MM.1S (cell line): ENCODE measurements around the gene SNX5.

Source experiments
- DNase-seq: peaks from one replicate; pipeline ENCODE4 v3.0.0-alpha.2; 2015
- H2AFZ ChIP-seq: fragments of 300-600 bp; sonication (generic); 2 replicates; pipeline ENCODE4 v1.6.0; 2016; ENCODE audit warnings: antibody characterized with exemption, low read length
- H3F3A ChIP-seq: fragments of 300-600 bp; sonication (generic); 2 replicates; pipeline ENCODE4 v1.6.1; 2016; ENCODE audit warnings: mild to moderate bottlenecking, antibody characterized with exemption, low read length, moderate library complexity, mixed read lengths; ENCODE audit not compliant: insufficient read depth
- H3K27ac ChIP-seq: fragments of 300-600 bp; sonication (generic); 2 replicates; pipeline ENCODE4 v1.5.1; 2016; ENCODE audit warnings: mild to moderate bottlenecking, low read length
- H3K27me3 ChIP-seq: fragments of 300-600 bp; sonication (generic); replicated peaks from 2 replicates; pipeline ENCODE4 v1.6.0; 2016; ENCODE audit warnings: low read length; ENCODE audit not compliant: insufficient read depth
- H3K36me3 ChIP-seq: fragments of 300-600 bp; sonication (generic); replicated peaks from 2 replicates; pipeline ENCODE4 v1.6.1; 2016; ENCODE audit warnings: mild to moderate bottlenecking, low read length, mixed read lengths; ENCODE audit not compliant: insufficient read depth
- H3K4me1 ChIP-seq: fragments of 300-600 bp; sonication (generic); 2 replicates; pipeline ENCODE4 v1.6.1; 2016; ENCODE audit warnings: low read length, mixed read lengths
- H3K4me2 ChIP-seq: fragments of 300-600 bp; sonication (generic); 2 replicates; pipeline ENCODE4 v1.6.0; 2016; ENCODE audit warnings: low read depth, low read length
- H3K4me3 ChIP-seq: fragments of 300-600 bp; sonication (generic); 2 replicates; pipeline ENCODE4 v1.5.1; 2016; ENCODE audit warnings: low read length, mixed read lengths
- H3K79me2 ChIP-seq: fragments of 300-600 bp; sonication (generic); 2 replicates; pipeline ENCODE4 v1.6.1; 2016; ENCODE audit warnings: mixed run types, low read length, mixed read lengths
- H3K9ac ChIP-seq: fragments of 300-600 bp; sonication (generic); 2 replicates; pipeline ENCODE4 v1.6.1; 2016; ENCODE audit warnings: low read length, mixed read lengths
- H3K9me2 ChIP-seq: fragments of 300-600 bp; sonication (generic); replicated peaks from 2 replicates; pipeline ENCODE4 v1.6.1; 2016; ENCODE audit warnings: mild to moderate bottlenecking, low read length, mixed read lengths; ENCODE audit not compliant: insufficient read depth
- H3K9me3 ChIP-seq: fragments of 300-600 bp; sonication (generic); replicated peaks from 2 replicates; pipeline ENCODE4 v1.6.1; 2016; ENCODE audit warnings: mild to moderate bottlenecking, low read length, mixed read lengths; ENCODE audit not compliant: insufficient read depth
- H4K20me1 ChIP-seq: fragments of 300-600 bp; sonication (generic); 2 replicates; pipeline ENCODE4 v1.6.1; 2016; ENCODE audit warnings: mild to moderate bottlenecking, low read length, moderate library complexity, mixed read lengths; ENCODE audit not compliant: insufficient read depth
- CTCF ChIP-seq: fragments of 300-600 bp; sonication (generic); IDR thresholded peaks from 2 replicates; pipeline ENCODE4 v1.5.1; 2016; ENCODE audit warnings: antibody characterized with exemption, low read length, mixed read lengths
- EZH2 ChIP-seq: fragments of 300-600 bp; sonication (generic); optimal IDR thresholded peaks from 2 replicates; pipeline ENCODE3; 2017; ENCODE audit warnings: low read depth, mild to moderate bottlenecking, antibody characterized with exemption, low read length, mixed read lengths
- EZH2phosphoT487 ChIP-seq: fragments of 300-600 bp; sonication (generic); IDR thresholded peaks from 2 replicates; pipeline ENCODE4 v1.6.1; 2018; ENCODE audit warnings: antibody characterized with exemption, low read length

SNX5 gene

GRCh38 chr20:17940224-17940971 is 28.2 kb downstream of the SNX5 start:
- H3K27me3 ChIP-seq, result no peaks in the 10 kb centered on the region
- no peak for DNase-seq
- peaks cover 55% of the 10 kb centered on the region for H3F3A ChIP-seq
- TF ChIP-seq EZH2phosphoT487, result no peak
- no peak for TF ChIP-seq EZH2
- no peak for TF ChIP-seq CTCF
- no peaks in the 10 kb centered on the region for H3K9me2 ChIP-seq
- H4K20me1 ChIP-seq, result 0 out of 2 replicates have a peak, but pooled peaks cover 7% of the 10 kb centered on the region
- peaks cover 6% of the 10 kb centered on the region; the same call in 1 of the 2 replicates for H3K36me3 ChIP-seq
- no peak overlapping the region for H2AFZ ChIP-seq
- H3K27ac ChIP-seq, result no peak overlapping the region
- peaks cover 24% of the 10 kb centered on the region for H3K4me1 ChIP-seq
- H3K4me2 ChIP-seq, result no peak overlapping the region
- no peak overlapping the region for H3K4me3 ChIP-seq
- no peaks in the 10 kb centered on the region for H3K9me3 ChIP-seq
- peaks cover 5% of the 10 kb centered on the region for H3K79me2 ChIP-seq
- no peak overlapping the region for H3K9ac ChIP-seq

DNA sequence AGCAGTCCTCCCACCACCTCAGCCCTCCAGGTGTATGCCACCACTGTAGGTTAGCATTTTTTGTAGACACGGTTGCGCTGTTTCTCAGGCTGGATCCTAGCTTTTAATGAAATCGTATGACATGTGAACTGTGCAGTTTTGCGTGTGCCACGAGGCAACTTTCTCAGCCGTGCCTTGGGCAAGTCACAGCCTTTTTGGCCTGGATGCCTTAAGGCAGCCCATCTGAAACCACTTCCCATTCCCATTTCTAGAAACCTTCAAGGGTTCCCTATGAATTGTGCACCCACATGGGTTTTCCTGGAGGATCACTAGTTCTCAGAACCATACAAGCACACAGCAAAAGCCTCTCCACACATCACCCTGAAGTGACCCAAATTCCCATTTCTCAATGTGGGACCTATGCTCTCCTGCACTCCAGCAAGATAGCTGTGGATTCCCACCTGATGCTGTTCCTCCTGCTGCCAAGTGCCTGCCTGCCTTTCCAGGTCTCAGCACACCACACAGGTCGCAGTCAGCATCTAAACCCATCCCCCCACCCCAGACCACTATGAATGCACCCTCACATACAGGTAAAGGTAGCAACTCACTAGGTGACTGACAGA is 28.9 kb downstream of the SNX5 start:
- no peaks in the 10 kb centered on the region for H3K9me3 ChIP-seq
- H4K20me1 ChIP-seq, result 0 out of 2 replicates have a peak, but pooled peaks cover 7% of the 10 kb centered on the region
- H3K9ac ChIP-seq, result no peak overlapping the region
- no peaks in the 10 kb centered on the region for H3K79me2 ChIP-seq
- no peak overlapping the region for H3K4me3 ChIP-seq
- TF ChIP-seq EZH2phosphoT487 (no peak), EZH2 (no peak), CTCF (no peak)
- H3K9me2 ChIP-seq, result no peaks in the 10 kb centered on the region
- DNase-seq, result no peak
- no peaks in the 10 kb centered on the region for H3K36me3 ChIP-seq
- H2AFZ ChIP-seq, result no peak overlapping the region
- H3K27ac ChIP-seq, result no peak overlapping the region
- peaks cover 18% of the 10 kb centered on the region for H3K4me1 ChIP-seq
- no peak overlapping the region for H3K4me2 ChIP-seq
- no peaks in the 10 kb centered on the region for H3K27me3 ChIP-seq
- H3F3A ChIP-seq, result peaks cover 49% of the 10 kb centered on the region

DNA sequence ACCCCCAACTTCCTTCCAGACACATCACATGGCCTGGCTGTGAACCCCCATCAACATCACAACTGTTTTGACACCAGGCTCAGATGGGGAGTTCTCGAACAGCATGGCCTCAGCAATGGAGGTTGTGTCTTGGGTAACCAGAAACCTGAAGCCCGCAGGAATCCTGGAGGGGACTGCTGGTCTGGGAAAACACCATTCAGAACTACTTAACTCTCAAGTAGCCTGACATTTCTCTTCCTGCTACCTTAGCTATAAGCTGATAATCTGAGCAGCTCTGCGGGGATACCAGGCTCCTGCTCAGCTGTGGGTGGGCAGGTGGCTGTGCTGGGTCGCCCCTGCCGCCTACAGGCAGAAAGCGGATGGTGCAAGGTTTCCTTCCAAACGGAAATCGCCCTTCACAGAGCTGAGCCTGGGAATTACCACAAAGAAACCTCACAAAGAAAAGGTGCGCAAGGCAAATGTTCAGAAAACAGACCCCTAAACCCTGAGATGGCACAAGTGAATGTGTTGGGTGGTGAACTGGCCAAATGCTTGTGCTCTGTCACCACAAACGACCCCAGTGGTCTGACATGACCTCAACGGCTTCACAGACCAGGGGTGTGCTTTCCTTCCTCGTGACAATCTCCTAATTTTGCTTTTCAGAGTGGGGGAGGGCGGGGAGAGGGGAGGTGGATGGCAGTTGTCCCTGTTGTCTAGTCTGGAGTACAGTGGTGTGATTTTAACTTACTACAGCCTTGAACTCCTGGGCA is 29.5 kb downstream of the SNX5 start:
- no peaks in the 10 kb centered on the region for H3K79me2 ChIP-seq
- H3K9me3 ChIP-seq, result no peaks in the 10 kb centered on the region
- no peaks in the 10 kb centered on the region for H3K36me3 ChIP-seq
- H3K27ac ChIP-seq, result no peak overlapping the region
- 0 out of 2 replicates have a peak, but pooled peaks cover 4% of the 10 kb centered on the region for H4K20me1 ChIP-seq
- no peak overlapping the region for H3K4me2 ChIP-seq
- DNase-seq, result peak; percentile 56
- H3K9me2 ChIP-seq, result no peaks in the 10 kb centered on the region
- H3F3A ChIP-seq, result peaks cover 44% of the 10 kb centered on the region
- no peak overlapping the region for H3K9ac ChIP-seq
- no peak overlapping the region for H2AFZ ChIP-seq
- H3K4me1 ChIP-seq, result peaks cover 13% of the 10 kb centered on the region
- no peaks in the 10 kb centered on the region for H3K27me3 ChIP-seq
- TF ChIP-seq EZH2phosphoT487 (no peak), CTCF (peak; percentile 91)
- no peak overlapping the region for H3K4me3 ChIP-seq
